HEK293T (cell line): ENCODE data around the gene PLCB4.

Experiments used
- ARNT ChIP-seq: fragments of 450-650 bp; IDR thresholded peaks from 2 replicates; pipeline ENCODE4 v1.6.1; 2017; ENCODE audit warnings: mild to moderate bottlenecking
- BHLHE40 ChIP-seq: fragments of 450-650 bp; IDR thresholded peaks from 2 replicates; pipeline ENCODE4 v1.6.1; 2016; ENCODE audit warnings: mild to moderate bottlenecking, moderate library complexity, borderline replicate concordance
- CTBP1 ChIP-seq: fragments of 450-650 bp; IDR thresholded peaks from 2 replicates; pipeline ENCODE4 v1.6.1; 2016; ENCODE audit warnings: borderline replicate concordance
- ELF4 ChIP-seq: fragments of 450-650 bp; IDR thresholded peaks from 2 replicates; pipeline ENCODE4 v1.6.1; 2017; ENCODE audit warnings: antibody characterized with exemption
- FOXA1 ChIP-seq: fragments of 450-650 bp; IDR thresholded peaks from 2 replicates; pipeline ENCODE4 v1.6.1; 2016; ENCODE audit warnings: mild to moderate bottlenecking
- FOXK2 ChIP-seq: fragments of 450-650 bp; IDR thresholded peaks from 2 replicates; pipeline ENCODE4 v1.6.1; 2016; ENCODE audit warnings: mild to moderate bottlenecking
- FOXM1 ChIP-seq: fragments of 450-650 bp; IDR thresholded peaks from 2 replicates; pipeline ENCODE4 v1.6.1; 2017; ENCODE audit warnings: mild to moderate bottlenecking, borderline replicate concordance
- HDGF ChIP-seq: fragments of 450-650 bp; IDR thresholded peaks from 2 replicates; pipeline ENCODE4 v1.6.1; 2017; ENCODE audit warnings: antibody characterized with exemption, borderline replicate concordance
- LEF1 ChIP-seq: fragments of 450-650 bp; IDR thresholded peaks from 2 replicates; pipeline ENCODE4 v1.6.1; 2017; ENCODE audit warnings: mild to moderate bottlenecking, borderline replicate concordance
- SP1 ChIP-seq: fragments of 450-650 bp; IDR thresholded peaks from 2 replicates; pipeline ENCODE4 v1.6.1; 2017
- SUZ12 ChIP-seq: fragments of 450-650 bp; IDR thresholded peaks from 2 replicates; pipeline ENCODE4 v1.6.1; 2016; ENCODE audit warnings: mild to moderate bottlenecking
- TARDBP ChIP-seq: fragments of 450-650 bp; IDR thresholded peaks from 2 replicates; pipeline ENCODE4 v1.6.1; 2016
- ZNF384 ChIP-seq: fragments of 450-650 bp; IDR thresholded peaks from 2 replicates; pipeline ENCODE4 v1.6.1; 2016
- TF ChIP-seq, protein P1 (sequence below): fragments of 450-650 bp; IDR thresholded peaks from 2 replicates; pipeline ENCODE4 v1.6.1; 2016

DNA sequence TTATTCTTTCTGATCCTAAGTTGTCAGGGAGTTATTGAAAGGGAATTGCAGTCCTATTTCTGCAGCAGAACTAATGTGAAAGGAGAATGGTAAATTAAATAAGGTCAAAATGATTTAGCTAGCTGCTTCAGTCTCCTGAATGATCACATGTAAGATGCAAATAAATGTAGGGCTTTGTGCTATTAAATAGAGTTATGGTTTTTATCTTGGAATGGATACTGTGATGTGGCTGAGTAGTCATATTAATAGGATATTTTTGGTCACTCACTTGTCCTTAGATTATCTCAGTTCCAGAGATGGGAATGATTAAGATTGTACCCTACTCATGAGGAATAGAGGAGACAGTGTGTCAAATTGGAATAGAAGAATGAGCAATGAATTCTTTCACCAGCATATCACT lies 129.6 kb downstream of the PLCB4 start:
- no peak for TF ChIP-seq TARDBP
- TF ChIP-seq SUZ12 = no peak
- TF ChIP-seq FOXK2 = no peak
- TF ChIP-seq SP1 = no peak
- TF ChIP-seq ARNT = no peak
- no peak for TF ChIP-seq ELF4
- TF ChIP-seq BHLHE40 = no peak
- no peak for TF ChIP-seq ZNF384
- no peak for TF ChIP-seq CTBP1
- TF ChIP-seq HDGF = no peak
- no peak for TF ChIP-seq FOXA1
- TF ChIP-seq LEF1 = no peak
- TF ChIP-seq, protein P1, sequence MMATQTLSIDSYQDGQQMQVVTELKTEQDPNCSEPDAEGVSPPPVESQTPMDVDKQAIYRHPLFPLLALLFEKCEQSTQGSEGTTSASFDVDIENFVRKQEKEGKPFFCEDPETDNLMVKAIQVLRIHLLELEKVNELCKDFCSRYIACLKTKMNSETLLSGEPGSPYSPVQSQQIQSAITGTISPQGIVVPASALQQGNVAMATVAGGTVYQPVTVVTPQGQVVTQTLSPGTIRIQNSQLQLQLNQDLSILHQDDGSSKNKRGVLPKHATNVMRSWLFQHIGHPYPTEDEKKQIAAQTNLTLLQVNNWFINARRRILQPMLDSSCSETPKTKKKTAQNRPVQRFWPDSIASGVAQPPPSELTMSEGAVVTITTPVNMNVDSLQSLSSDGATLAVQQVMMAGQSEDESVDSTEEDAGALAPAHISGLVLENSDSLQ = no peak
- no peak for TF ChIP-seq FOXM1
